NCI-H128 (cell line): ENCODE results near the gene NFKBIB.

ENCODE experiments used
- DNase-seq: peaks from one replicate; lab custom pipeline; 2025; ENCODE audit not compliant: unreplicated experiment; lab: John Stamatoyannopoulos, UW

NFKBIB gene

GRCh38 chr19:38901683-38902082 is 1.9 kb downstream of the NFKBIB start:
- no peak for DNase-seq

- no peak for DNase-seq
These were observed 5.1 kb downstream of the NFKBIB start for GRCh38 chr19:38904581-38905539.

DNA sequence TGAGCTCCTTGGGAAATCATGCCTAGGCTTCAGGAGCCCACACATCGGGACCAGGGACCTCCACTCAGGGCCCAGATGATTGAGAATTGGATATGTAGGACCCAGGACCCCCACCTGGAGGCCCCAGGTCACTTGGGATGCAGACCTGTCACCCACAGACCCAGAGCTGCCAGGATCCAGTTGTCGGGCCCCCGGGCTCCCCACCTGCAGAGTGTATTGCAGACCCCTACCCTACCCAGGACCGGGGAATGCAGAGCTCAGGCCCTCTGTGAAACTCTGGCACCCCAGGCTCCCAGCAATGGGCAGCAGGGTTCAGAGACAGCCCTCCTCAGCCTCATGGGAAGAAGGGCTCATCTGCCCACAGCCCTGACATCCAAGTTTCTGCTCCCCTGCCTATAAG is 5.9 kb downstream of the NFKBIB start:
- no peak for DNase-seq

DNA sequence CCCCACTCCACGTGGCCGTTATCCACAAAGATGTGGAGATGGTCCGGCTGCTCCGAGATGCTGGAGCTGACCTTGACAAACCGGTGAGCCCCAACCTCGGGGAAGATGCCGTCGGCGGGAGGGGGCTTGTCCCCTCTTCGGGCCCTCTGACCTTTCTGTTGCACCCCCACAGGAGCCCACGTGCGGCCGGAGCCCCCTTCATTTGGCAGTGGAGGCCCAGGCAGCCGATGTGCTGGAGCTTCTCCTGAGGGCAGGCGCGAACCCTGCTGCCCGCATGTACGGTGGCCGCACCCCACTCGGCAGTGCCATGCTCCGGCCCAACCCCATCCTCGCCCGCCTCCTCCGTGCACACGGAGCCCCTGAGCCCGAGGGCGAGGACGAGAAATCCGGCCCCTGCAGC is 7.5 kb downstream of the NFKBIB start:
- no peak for DNase-seq

- no peak for DNase-seq
These were observed 7.9 kb downstream of the NFKBIB start for GRCh38 chr19:38907670-38908069.

DNA sequence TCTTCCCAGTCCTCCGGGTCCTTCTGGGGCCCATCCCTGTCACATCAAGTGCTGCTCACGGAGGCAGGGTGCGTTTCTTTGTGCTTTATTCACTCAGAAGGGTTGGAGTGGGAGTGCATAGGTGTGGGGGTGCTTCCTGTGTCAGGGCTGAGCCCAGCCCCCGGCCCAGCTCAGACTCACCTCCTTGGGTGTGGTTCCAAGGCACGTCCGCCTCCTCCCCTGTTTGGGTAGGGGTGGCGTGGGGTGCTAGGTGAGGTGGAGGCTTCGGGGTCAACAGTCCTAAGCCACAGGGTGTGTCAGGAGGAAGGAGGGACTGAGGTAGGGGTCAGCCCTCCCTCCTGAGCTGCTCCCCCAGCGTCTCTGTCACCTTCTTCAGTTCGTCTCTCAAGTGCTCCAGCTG is 9.1 kb downstream of the NFKBIB start:
- no peak for DNase-seq

DNA sequence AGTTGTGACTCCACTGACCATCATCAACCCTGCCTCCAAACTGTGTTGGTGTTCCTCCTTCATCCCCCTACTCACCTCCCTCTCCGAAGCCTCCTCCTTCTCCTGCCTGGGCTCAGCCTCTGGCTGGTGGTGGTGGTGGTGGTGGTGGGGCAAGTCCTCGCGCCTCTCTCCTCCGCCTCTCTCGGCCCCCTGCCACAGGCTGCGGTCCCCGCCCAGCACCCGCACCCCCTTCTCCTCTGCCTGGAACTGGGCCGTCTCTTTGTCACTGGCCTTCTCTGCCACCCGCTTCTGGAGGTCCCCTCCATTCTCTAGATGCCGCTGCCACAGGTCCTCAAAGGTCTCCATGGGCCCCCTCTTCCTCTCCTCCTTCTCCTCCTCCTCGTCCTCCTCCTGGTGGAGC is 10.7 kb downstream of the NFKBIB start:
- no peak for DNase-seq

- DNase-seq = no peak
These were observed 11.7 kb downstream of the NFKBIB start for GRCh38 chr19:38911388-38912001.

DNA sequence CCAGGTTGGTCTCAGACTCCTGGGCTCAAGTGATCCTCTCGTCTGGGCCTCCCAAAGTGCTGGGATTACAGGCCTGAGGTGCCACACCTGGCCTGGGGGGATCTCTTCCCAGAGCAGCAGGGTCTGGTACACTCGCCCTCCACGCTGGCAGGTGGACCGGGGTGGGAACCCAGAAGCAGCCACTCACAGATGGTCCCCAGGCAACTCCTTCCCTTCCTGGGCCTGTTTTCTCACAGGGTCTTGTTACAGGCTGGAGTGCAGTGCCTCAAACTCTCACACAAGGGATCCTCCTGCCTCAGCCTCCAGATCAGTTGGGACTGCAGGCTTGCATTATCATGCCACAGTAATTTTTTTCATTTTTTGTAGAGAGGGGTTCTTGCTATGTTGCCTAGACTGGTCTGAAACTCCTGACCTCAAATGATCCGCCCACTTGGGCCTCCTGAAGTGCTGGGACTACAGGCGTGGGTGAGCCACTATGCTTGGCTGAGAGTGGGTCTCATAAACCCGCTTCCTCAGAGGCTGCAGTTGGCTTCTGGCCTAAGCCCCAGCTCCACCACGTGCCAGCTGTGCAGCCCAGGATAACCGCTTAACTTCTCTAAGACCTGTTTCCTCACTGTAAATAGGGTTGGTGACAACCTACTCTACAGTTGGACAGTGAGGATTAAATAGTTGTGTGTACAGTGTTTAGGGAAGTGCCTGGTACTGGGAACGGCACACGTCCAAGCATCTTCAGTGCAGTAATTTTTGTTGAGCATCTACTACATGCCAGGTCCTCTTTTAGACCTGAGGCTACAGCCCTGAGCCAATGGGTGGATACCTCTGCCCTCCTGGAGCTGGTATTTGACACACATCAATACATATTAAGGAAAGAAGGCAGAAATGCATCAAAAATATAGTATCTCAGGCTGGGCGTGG is 13.1 kb downstream of the NFKBIB start:
- DNase-seq = no peak

- no peak for DNase-seq
These were observed 14.2 kb downstream of the NFKBIB start for GRCh38 chr19:38913958-38914357.

- no peak for DNase-seq
These were observed 15.9 kb downstream of the NFKBIB start for GRCh38 chr19:38915329-38916321.

- DNase-seq = no peak
These were observed 17.7 kb downstream of the NFKBIB start for GRCh38 chr19:38917516-38917915.

DNA sequence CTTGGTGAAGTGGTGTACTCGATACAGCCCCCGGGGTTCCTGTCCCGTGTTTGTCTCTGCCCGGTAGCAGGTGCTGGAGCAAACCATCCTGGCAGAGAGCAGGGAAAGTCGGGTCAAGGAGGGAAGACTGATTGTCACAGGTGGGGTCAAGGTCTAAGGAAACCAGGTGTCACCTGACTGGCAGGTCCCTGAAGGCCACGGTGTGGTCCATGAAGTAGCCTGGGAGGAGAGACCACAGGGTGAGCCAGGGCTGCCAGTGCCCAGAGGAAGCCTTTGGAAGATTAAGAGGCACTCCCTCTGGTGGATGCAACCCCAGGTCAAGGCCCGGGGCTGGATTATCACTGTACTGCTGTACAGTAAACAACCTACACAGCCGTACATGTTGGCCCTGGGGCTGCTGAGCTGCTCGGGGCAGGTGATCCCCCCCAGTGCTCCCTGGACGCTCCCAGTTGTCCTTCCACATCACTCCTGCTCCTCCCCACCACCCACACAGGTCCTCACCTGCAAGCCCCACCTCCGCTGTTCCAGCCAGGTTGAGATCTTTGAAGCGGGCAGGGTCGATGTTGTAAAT is 18.2 kb downstream of the NFKBIB start:
- DNase-seq = no peak

DNA sequence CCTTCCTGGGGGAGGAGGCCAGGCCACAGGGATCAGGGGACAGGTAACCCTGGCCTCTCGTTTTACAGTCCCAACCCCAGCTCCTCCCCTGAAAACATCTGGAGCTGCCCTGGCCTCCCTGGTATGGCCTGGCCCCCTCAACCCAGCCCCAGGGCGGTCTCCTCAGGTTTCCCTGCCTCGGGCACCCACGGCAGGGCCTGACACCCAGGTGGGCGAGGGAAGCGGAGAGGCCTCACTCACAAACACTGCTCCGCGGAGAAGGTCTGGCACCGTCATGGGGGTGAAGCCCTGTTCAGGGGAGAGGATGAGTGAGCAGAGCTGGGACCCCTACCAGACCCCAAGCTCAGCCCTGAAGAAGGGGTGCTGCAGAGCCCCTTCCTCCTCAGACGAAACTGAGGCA is 18.8 kb downstream of the NFKBIB start:
- DNase-seq = no peak

- no peak for DNase-seq
These were observed 20.2 kb downstream of the NFKBIB start for GRCh38 chr19:38919837-38920601.

DNA sequence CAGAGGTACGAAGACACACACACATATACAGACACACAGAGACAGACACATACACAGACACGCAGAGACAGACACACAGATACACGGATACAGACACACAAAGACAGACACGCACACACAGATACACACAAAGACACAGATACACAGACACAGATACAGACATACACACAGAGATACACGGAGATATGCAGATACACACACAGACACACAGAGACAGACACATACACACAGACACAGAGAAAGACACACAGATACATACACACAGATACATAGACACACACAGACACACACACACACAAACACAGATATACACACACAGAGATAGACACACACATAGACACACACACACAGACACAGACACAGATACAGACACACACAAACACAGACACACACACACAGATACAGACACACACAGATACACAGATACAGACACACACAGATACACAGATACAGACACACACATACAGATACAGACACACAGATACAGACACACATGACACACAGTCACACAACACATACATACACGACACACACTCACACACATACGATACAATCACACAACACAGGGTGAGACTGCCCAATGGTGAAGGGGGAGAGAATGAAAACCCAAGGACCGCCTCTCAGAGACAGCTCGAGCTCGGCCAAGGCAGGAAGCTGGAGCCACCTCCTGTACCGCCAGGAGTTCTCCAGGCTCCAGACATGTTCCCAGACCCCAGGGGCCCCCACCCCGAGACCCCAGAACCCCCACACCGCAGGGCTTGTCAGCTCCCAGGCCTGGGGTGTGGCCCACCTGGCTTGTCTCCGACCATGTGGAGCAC is 21.0 kb downstream of the NFKBIB start:
- no peak for DNase-seq

GRCh38 chr19:38921420-38922274 is 21.9 kb downstream of the NFKBIB start:
- no peak for DNase-seq
